ENCODE results near the gene PRRG2. TPM values are rescaled to one million over a fixed set of nuclear protein-coding genes. Genes with fewer than 3 reads are reported as not detected.

PRRG2 gene
- total and polyA plus RNA-seq, 4 donors = 5.1 to 11.7 (median 9.8) TPM

DNA sequence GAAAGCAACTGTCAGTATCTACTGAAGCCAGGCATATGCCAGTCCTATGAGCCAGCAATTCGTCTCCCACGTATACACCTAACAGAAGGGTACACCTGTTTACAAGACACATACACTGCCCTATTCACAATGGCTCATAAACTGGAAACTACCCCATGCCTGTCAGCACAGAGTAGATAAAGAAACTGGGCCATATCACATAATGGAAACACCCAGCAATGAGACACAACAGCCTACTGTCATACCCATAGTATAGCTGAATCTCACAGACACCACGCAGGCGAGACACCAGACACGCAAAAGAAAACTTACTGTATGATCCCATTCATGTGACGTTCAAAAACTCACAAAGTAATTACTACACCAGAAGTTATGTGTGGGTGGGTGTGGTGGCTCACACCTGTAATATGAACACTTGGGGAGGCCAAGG is 16.5 kb upstream of the PRRG2 start:
- H3K4me3 ChIP-seq = no peak overlapping the region
- TF ChIP-seq, protein P1, sequence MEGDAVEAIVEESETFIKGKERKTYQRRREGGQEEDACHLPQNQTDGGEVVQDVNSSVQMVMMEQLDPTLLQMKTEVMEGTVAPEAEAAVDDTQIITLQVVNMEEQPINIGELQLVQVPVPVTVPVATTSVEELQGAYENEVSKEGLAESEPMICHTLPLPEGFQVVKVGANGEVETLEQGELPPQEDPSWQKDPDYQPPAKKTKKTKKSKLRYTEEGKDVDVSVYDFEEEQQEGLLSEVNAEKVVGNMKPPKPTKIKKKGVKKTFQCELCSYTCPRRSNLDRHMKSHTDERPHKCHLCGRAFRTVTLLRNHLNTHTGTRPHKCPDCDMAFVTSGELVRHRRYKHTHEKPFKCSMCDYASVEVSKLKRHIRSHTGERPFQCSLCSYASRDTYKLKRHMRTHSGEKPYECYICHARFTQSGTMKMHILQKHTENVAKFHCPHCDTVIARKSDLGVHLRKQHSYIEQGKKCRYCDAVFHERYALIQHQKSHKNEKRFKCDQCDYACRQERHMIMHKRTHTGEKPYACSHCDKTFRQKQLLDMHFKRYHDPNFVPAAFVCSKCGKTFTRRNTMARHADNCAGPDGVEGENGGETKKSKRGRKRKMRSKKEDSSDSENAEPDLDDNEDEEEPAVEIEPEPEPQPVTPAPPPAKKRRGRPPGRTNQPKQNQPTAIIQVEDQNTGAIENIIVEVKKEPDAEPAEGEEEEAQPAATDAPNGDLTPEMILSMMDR (IDR thresholded peaks at IDR 0.05; ENCODE audit: control extremely low read depth, extremely low read depth) = no peak
- WGBS, 2 donors = 87 to 93% methylated on average over 6 of the region's 6 CpGs
- H3K9me3 ChIP-seq (ENCODE audit: control insufficient read depth in 4 of 4, insufficient read depth in 3 of 4, low read length in 3 of 4) = no peaks in the 10 kb centered on the region
- no peak overlapping the region for H3K9ac ChIP-seq (ENCODE audit: insufficient read depth in 1 of 2, low read length in 2 of 2)
- H3K27ac ChIP-seq (ENCODE audit: low read depth in 1 of 2, low read length in 1 of 2) = no peak overlapping the region
- no peak for ATAC-seq (ENCODE audit: insufficient read depth, low FRiP score)
- no peak for DNase-seq
- no peaks in the 10 kb centered on the region for H3K27me3 ChIP-seq (ENCODE audit: control insufficient read depth in 3 of 3, insufficient read depth in 3 of 3, low read length in 2 of 3)
- H3K4me1 ChIP-seq (ENCODE audit: control insufficient read depth in 5 of 5, insufficient read depth in 5 of 5, low read length in 5 of 5) = peaks cover 0 to 4% (median 3%) of the 10 kb centered on the region in 5 donors
- H3K36me3 ChIP-seq (ENCODE audit: control insufficient read depth in 4 of 4, insufficient read depth in 4 of 4, low read length in 4 of 4) = peaks cover 1 to 7% (median 5%) of the 10 kb centered on the region in 4 donors

DNA sequence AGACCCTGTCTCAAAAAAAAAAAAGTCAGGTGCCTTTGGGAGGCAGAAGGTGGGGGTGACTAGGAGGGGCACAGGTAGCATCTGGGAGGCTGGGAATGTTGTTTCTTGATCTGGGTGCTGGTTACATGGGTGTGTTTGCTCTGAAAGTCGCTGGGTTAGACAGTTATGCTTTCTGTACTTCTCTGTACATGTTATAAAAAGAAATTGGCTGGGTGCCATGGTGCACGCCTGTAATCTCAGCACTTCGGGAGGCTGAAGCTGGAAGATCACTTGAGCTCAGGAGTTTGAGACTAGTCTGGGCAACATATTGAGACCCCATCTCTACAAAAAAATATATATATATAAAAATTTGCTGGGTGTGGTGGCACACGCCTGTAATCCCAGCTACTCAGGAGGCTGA is 15.9 kb upstream of the PRRG2 start:
- no peak for ATAC-seq (ENCODE audit: insufficient read depth, low FRiP score)

DNA sequence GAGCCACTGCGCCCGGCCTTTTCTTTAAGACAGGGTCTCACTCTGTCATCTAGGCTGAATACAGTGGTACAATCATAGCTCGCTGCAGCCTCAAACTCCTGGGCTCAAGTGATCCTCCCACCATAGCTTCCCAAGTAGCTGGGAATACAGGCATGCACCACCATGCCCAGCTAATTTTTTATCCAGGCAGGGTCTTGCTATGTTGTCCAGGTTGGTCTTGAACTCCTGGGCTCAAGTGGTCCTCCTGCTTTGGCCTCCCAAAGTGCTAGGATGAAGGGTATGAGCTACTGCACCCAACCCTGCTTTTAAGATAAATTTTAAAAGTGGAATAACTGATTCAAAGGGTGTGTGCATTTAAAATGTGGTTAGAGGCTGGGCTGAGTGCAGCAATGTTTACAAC is 14.8 kb upstream of the PRRG2 start:
- ATAC-seq (ENCODE audit: insufficient read depth, low FRiP score) (no peak), DNase-seq (no peak)
- Histone ChIP-seq H3K36me3 (ENCODE audit: control insufficient read depth in 4 of 4, insufficient read depth in 4 of 4, low read length in 4 of 4) (peaks cover 0 to 5% (median 0%) of the 10 kb centered on the region in 4 donors), H3K4me1 (ENCODE audit: control insufficient read depth in 5 of 5, insufficient read depth in 5 of 5, low read length in 5 of 5) (peaks cover under 1 to 9% (median 7%) of the 10 kb centered on the region in 5 donors), H3K9ac (ENCODE audit: insufficient read depth in 1 of 2, low read length in 2 of 2) (no peak overlapping the region), H3K27ac (ENCODE audit: low read depth in 1 of 2, low read length in 1 of 2) (no peak overlapping the region), H3K27me3 (ENCODE audit: control insufficient read depth in 3 of 3, insufficient read depth in 3 of 3, low read length in 2 of 3) (no peaks in the 10 kb centered on the region), H3K4me3 (no peak overlapping the region), H3K9me3 (ENCODE audit: control insufficient read depth in 4 of 4, insufficient read depth in 3 of 4, low read length in 3 of 4) (no peaks in the 10 kb centered on the region)
- TF ChIP-seq, protein P1 (IDR thresholded peaks at IDR 0.05; ENCODE audit: control extremely low read depth, extremely low read depth) = no peak
- 97 to 100% methylated on average over 3 of the region's 3 CpGs for WGBS, 2 donors

More for the DNA sequence above, 15.9 kb upstream of the PRRG2 start:
- peak; percentile 40 to 78 (median 62) for DNase-seq
- H3K9ac ChIP-seq (ENCODE audit: insufficient read depth in 1 of 2, low read length in 2 of 2) = peak overlapping the region in 1 of 2 donors; percentile 49
- WGBS, 2 donors = 34 to 61% methylated on average over 4 of the region's 4 CpGs
- TF ChIP-seq, protein P1 (IDR thresholded peaks at IDR 0.05; ENCODE audit: control extremely low read depth, extremely low read depth) = no peak
- no peak overlapping the region for H3K4me3 ChIP-seq
- H3K27ac ChIP-seq (ENCODE audit: low read depth in 1 of 2, low read length in 1 of 2) = no peak overlapping the region
- no peaks in the 10 kb centered on the region for H3K27me3 ChIP-seq (ENCODE audit: control insufficient read depth in 3 of 3, insufficient read depth in 3 of 3, low read length in 2 of 3)
- H3K36me3 ChIP-seq (ENCODE audit: control insufficient read depth in 4 of 4, insufficient read depth in 4 of 4, low read length in 4 of 4) = peaks cover 0 to 5% (median 0%) of the 10 kb centered on the region in 4 donors
- no peaks in the 10 kb centered on the region for H3K9me3 ChIP-seq (ENCODE audit: control insufficient read depth in 4 of 4, insufficient read depth in 3 of 4, low read length in 3 of 4)
- peaks cover 0 to 4% (median 4%) of the 10 kb centered on the region in 5 donors for H3K4me1 ChIP-seq (ENCODE audit: control insufficient read depth in 5 of 5, insufficient read depth in 5 of 5, low read length in 5 of 5)
